Measurements from ENCODE around the gene RNF152. TPM values are rescaled to one million over a fixed set of nuclear protein-coding genes. Genes with fewer than 3 reads are reported as not detected.

The RNF152 gene
- total and polyA plus RNA-seq, 2 of the 4 experiments (the other 2 are of a cell fraction), result 7.5 to 18.5 TPM

DNA sequence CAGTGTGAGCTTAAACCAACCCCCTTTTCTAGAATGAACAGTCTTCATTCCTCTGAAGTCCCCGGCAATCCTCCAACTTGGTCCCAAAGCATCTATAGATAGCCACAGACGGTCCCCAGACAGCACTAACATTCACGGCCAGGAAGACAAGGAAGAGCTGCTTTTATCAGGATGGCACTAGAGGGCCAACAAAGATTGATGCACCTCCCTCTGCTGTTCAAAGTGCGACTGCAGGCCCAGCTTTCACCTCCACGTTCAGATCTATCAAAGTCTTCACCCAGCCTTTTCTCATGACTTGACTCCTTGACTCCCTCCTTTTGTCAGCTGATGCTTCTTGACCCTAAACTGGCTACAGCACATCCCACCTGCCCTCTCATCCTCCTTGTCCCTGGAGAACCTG lies 54.3 kb downstream of the RNF152 start:
- no peaks in the 10 kb centered on the region for H3K27me3 ChIP-seq (ENCODE audit: control insufficient read depth, insufficient read depth, low read length)
- 82% methylated on average over 5 of the region's 5 CpGs; no CpG with 5 or more reads in 1 of the 2 experiments for WGBS, 2 experiments (ENCODE audit: extremely low coverage in 2 of 2, insufficient read length in 1 of 2)
- no peak overlapping the region for H2AFZ ChIP-seq (replicated peaks; ENCODE audit: low read length, poor library complexity)
- H3K4ac ChIP-seq (ENCODE audit: low read depth, low read length), result no peak overlapping the region
- no peak overlapping the region for H3K23ac ChIP-seq (ENCODE audit: low read depth, low read length)
- no peak overlapping the region for H3K9ac ChIP-seq (ENCODE audit: low read depth, low read length)
- peaks cover 26 to 31% of the 10 kb centered on the region in 2 experiments for H3K79me1 ChIP-seq (ENCODE audit: low read depth in 1 of 2, low read length in 2 of 2)
- peaks cover 2% of the 10 kb centered on the region for H3K36me3 ChIP-seq (ENCODE audit: control insufficient read depth, insufficient read depth, low read length)
- TF ChIP-seq RAD21 (IDR thresholded peaks at IDR 0.05; ENCODE audit: low read length) (no peak), RFX5 (IDR thresholded peaks at IDR 0.05; ENCODE audit: low read depth, low read length) (no peak), RCOR1 (IDR thresholded peaks at IDR 0.05; ENCODE audit: insufficient replicate concordance, low read length) (no peak), SMC3 (IDR thresholded peaks at IDR 0.05; ENCODE audit: low read depth, low read length) (no peak), MAZ (IDR thresholded peaks at IDR 0.05; ENCODE audit: borderline replicate concordance, low read depth, low read length) (no peak), NFE2L2 (IDR thresholded peaks at IDR 0.05; ENCODE audit: low read depth, low read length) (no peak)
- no TSS peak for BruUV-seq (replicated peaks)
- no peak overlapping the region for H4K5ac ChIP-seq (ENCODE audit: low read depth, low read length)
- no peak overlapping the region for H3K56ac ChIP-seq (ENCODE audit: extremely low read depth, insufficient read depth, low read length)
- H4K20me1 ChIP-seq (ENCODE audit: insufficient read depth, low read length), result peaks cover 8% of the 10 kb centered on the region; the same call in 1 of the 2 replicates
- H2BK120ac ChIP-seq (ENCODE audit: low read depth, low read length), result no peak overlapping the region
- no peak for DNase-seq
- ChIA-PET CTCF (no interaction called here), POLR2A (ENCODE audit: unreplicated experiment) (no interaction called here)
- no peak overlapping the region for H3K18ac ChIP-seq (ENCODE audit: low read depth, low read length)
- dilution Hi-C loops (cut with HindIII; ENCODE audit: low sequenced_read_pairs, unreplicated experiment), result no loop called here
- H3K4me2 ChIP-seq (ENCODE audit: low read depth, low read length), result no peak overlapping the region
- in situ Hi-C loops (cut with MboI; ENCODE audit: low sequenced_read_pairs), result no loop called here
- peaks cover 8% of the 10 kb centered on the region for H3K4me1 ChIP-seq (ENCODE audit: control insufficient read depth, insufficient read depth, low read length)
- H3K4me3 ChIP-seq (ENCODE audit: insufficient read depth, low read depth, low read length), result no peak overlapping the region
- H3K14ac ChIP-seq (replicated peaks; ENCODE audit: low read depth, low read length), result no peak overlapping the region
- H3K9me1 ChIP-seq (ENCODE audit: insufficient read depth, low read length), result peaks cover 4% of the 10 kb centered on the region; the same call in 1 of the 2 replicates
- H2BK5ac ChIP-seq (ENCODE audit: low read depth, low read length, poor library complexity, severe bottlenecking), result no peak overlapping the region
- no peak overlapping the region for H2AK5ac ChIP-seq (ENCODE audit: low read depth, low read length)
- no peak overlapping the region for H2BK15ac ChIP-seq (ENCODE audit: low read depth, low read length)
- no peak overlapping the region for H3K27ac ChIP-seq (ENCODE audit: insufficient read depth, low read length)
- H4K91ac ChIP-seq (ENCODE audit: insufficient read depth, low read depth, low read length), result no peak overlapping the region
- intact Hi-C loops (cut with micrococcal nuclease), result no loop called here
- no peaks in the 10 kb centered on the region for H3K9me3 ChIP-seq (ENCODE audit: control insufficient read depth, insufficient read depth, low read length)
- no peak for ATAC-seq (ENCODE audit: low read depth)
- H2BK20ac ChIP-seq (ENCODE audit: low read depth, low read length), result no peak overlapping the region
- H2AK9ac ChIP-seq (replicated peaks; ENCODE audit: low read depth, low read length, poor library complexity), result no peak overlapping the region
- H4K8ac ChIP-seq (ENCODE audit: low read depth in 2 of 2, low read length in 2 of 2), result no peak overlapping the region

Measured in IMR-90 (cell line).